ENCODE measurements around the gene SENP5. TPM values are rescaled to one million over a fixed set of nuclear protein-coding genes. Genes with fewer than 3 reads are reported as not detected.

Gene SENP5
- total RNA-seq, 2 experiments from 2014 or later: 62.7 to 64.7 TPM

GRCh38 chr3:196914866-196915265, 47.1 kb downstream of the SENP5 start:
- peaks cover 12% of the 10 kb centered on the region for H3K36me3 ChIP-seq (ENCODE audit: insufficient read depth, low read length)
- H3K4me1 Mint-ChIP-seq (ENCODE audit: low read depth): no peaks in the 10 kb centered on the region
- no peak overlapping the region for H3K4me3 Mint-ChIP-seq
- no peaks in the 10 kb centered on the region for H3K27me3 ChIP-seq (ENCODE audit: control insufficient read depth in 1 of 2, insufficient read depth in 2 of 2, low read length in 2 of 2)
- no peak overlapping the region for H3K4me3 ChIP-seq (ENCODE audit: low read length)
- DNase-seq: no peak
- CTCF ChIA-PET: no interaction called here
- no peak for ATAC-seq (ENCODE audit: poor library complexity)
- TF ChIP-seq, protein P1, sequence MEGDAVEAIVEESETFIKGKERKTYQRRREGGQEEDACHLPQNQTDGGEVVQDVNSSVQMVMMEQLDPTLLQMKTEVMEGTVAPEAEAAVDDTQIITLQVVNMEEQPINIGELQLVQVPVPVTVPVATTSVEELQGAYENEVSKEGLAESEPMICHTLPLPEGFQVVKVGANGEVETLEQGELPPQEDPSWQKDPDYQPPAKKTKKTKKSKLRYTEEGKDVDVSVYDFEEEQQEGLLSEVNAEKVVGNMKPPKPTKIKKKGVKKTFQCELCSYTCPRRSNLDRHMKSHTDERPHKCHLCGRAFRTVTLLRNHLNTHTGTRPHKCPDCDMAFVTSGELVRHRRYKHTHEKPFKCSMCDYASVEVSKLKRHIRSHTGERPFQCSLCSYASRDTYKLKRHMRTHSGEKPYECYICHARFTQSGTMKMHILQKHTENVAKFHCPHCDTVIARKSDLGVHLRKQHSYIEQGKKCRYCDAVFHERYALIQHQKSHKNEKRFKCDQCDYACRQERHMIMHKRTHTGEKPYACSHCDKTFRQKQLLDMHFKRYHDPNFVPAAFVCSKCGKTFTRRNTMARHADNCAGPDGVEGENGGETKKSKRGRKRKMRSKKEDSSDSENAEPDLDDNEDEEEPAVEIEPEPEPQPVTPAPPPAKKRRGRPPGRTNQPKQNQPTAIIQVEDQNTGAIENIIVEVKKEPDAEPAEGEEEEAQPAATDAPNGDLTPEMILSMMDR (IDR thresholded peaks at IDR 0.05): no peak
- no peaks in the 10 kb centered on the region for H3K9me3 ChIP-seq (ENCODE audit: control insufficient read depth in 1 of 2, insufficient read depth in 1 of 2, low read length in 2 of 2)
- peaks cover 66% of the 10 kb centered on the region for H3K36me3 Mint-ChIP-seq (ENCODE audit: low read depth)
- no peak overlapping the region for H3K27ac Mint-ChIP-seq
- no peak overlapping the region for H3K27ac ChIP-seq (ENCODE audit: low read depth in 1 of 2, low read length in 2 of 2)
- no peaks in the 10 kb centered on the region for H3K9me3 Mint-ChIP-seq
- POLR2A ChIA-PET: no interaction called here
- H3K27me3 Mint-ChIP-seq: no peaks in the 10 kb centered on the region
- H3K4me1 ChIP-seq (ENCODE audit: insufficient read depth, low read length): no peaks in the 10 kb centered on the region
- intact Hi-C loops (cut with DNase I, micrococcal nuclease): no loop called here

- intact Hi-C loops (cut with DNase I, micrococcal nuclease): no loop called here
- H3K4me1 Mint-ChIP-seq (ENCODE audit: low read depth): no peaks in the 10 kb centered on the region
- ChIA-PET CTCF (no interaction called here), POLR2A (no interaction called here)
- H3K36me3 Mint-ChIP-seq (ENCODE audit: low read depth): peaks cover 64% of the 10 kb centered on the region
- Histone ChIP-seq H3K4me3 (ENCODE audit: low read length) (no peak overlapping the region), H3K4me1 (ENCODE audit: insufficient read depth, low read length) (no peaks in the 10 kb centered on the region), H3K27me3 (ENCODE audit: control insufficient read depth in 1 of 2, insufficient read depth in 2 of 2, low read length in 2 of 2) (no peaks in the 10 kb centered on the region), H3K9me3 (ENCODE audit: control insufficient read depth in 1 of 2, insufficient read depth in 1 of 2, low read length in 2 of 2) (no peaks in the 10 kb centered on the region), H3K36me3 (ENCODE audit: insufficient read depth, low read length) (peaks cover 12% of the 10 kb centered on the region), H3K27ac (ENCODE audit: low read depth in 1 of 2, low read length in 2 of 2) (no peak overlapping the region)
- H3K27me3 Mint-ChIP-seq: no peaks in the 10 kb centered on the region
- H3K9me3 Mint-ChIP-seq: no peaks in the 10 kb centered on the region
- H3K4me3 Mint-ChIP-seq: no peak overlapping the region
- DNase-seq (no peak), ATAC-seq (ENCODE audit: poor library complexity) (no peak)
- H3K27ac Mint-ChIP-seq: no peak overlapping the region
- TF ChIP-seq, protein P1 (IDR thresholded peaks at IDR 0.05): no peak
These were observed 47.7 kb downstream of the SENP5 start for GRCh38 chr3:196915375-196915774.

DNA sequence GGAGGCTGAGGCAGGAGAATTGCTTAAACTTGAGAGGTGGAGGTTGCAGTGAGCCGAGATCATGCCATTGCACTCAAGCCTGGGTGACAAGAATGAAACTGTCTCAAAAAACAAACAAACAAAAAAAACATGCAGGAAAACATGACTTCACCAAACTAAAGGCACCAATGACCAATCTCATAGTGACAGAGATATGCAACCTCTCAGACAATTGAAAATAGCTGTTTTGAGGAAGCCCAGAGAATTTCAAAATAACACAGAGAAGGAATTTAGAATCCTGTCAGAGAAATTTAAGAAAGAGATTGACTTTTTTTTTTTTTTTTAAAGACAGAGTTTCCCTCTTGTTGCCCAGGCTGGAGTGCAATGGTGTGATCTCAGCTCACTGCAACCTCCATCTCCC, 48.5 kb downstream of the SENP5 start:
- Mint-ChIP-seq H3K27ac (no peak overlapping the region), H3K36me3 (ENCODE audit: low read depth) (peaks cover 56% of the 10 kb centered on the region)
- no peaks in the 10 kb centered on the region for H3K9me3 ChIP-seq (ENCODE audit: control insufficient read depth in 1 of 2, insufficient read depth in 1 of 2, low read length in 2 of 2)

More for the DNA sequence above, 48.5 kb downstream of the SENP5 start:
- DNase-seq (no peak), ATAC-seq (ENCODE audit: poor library complexity) (no peak)
- TF ChIP-seq, protein P1 (IDR thresholded peaks at IDR 0.05): no peak
- no peak overlapping the region for H3K27ac ChIP-seq (ENCODE audit: low read depth in 1 of 2, low read length in 2 of 2)
- ChIA-PET POLR2A (interaction anchor here (1.4 kb wide), 1 partner anchor 26 kb away, joined by 3 read pairs; the partner anchor contains the start of gene NCBP2), CTCF (no interaction called here)
- H3K4me1 ChIP-seq (ENCODE audit: insufficient read depth, low read length): no peaks in the 10 kb centered on the region
- no peaks in the 10 kb centered on the region for H3K9me3 Mint-ChIP-seq
- H3K4me3 ChIP-seq (ENCODE audit: low read length): no peak overlapping the region
- intact Hi-C loops (cut with DNase I, micrococcal nuclease): no loop called here
- H3K27me3 ChIP-seq (ENCODE audit: control insufficient read depth in 1 of 2, insufficient read depth in 2 of 2, low read length in 2 of 2): no peaks in the 10 kb centered on the region
- H3K4me3 Mint-ChIP-seq: no peak overlapping the region
- no peaks in the 10 kb centered on the region for H3K4me1 Mint-ChIP-seq (ENCODE audit: low read depth)
- peaks cover 12% of the 10 kb centered on the region for H3K36me3 ChIP-seq (ENCODE audit: insufficient read depth, low read length)
- no peaks in the 10 kb centered on the region for H3K27me3 Mint-ChIP-seq
